HepG2 (cell line): ENCODE data around the gene CPVL. TPM values are rescaled to one million over a fixed set of nuclear protein-coding genes. Genes with fewer than 3 reads are reported as not detected.
A peak's percentile ranks its signal among the peaks of the same experiment; 100 is the strongest.

Experiments used
- ATAC-seq: fragments of 200-7000 bp; cut with Tn5 transposase; 3 replicates; pipeline ENCODE4 v1.9.1; 2020; ENCODE audit warnings: mild to moderate bottlenecking, moderate library complexity
- BruUV-seq: library from RNA; stranded (reverse); fragments of 400-500 nt; replicated peaks from 2 replicates; lab custom pipeline; 2021; lab: Mats Ljungman, UMichigan
- CTCF ChIA-PET: fragments of 300-600 bp; formaldehyde crosslinking; extraction: SDS; loops from one replicate; lab custom pipeline; 2021; ENCODE audit warnings: low total read pairs, inconsistent platforms, low intra/inter-chr PET ratio; lab: Yijun Ruan, JAX
- POLR2A ChIA-PET: fragments of 350-600 bp; sonication (Branson Sonifier 250); formaldehyde crosslinking; loops from one replicate; lab custom pipeline; 2020; ENCODE audit warnings: antibody characterized with exemption, inconsistent platforms; lab: Yijun Ruan, JAX
- DNase-seq: peaks from one replicate; pipeline ENCODE4 v3.0.0-alpha.2; 2015; ENCODE audit warnings: low spot score
- FAIRE-seq: peaks from 3 replicates; lab custom pipeline; 2011; peaks lifted over from hg19 to GRCh38; lab: Jason Lieb, UNC
- H2AFZ ChIP-seq: one replicate; pipeline ENCODE4 v1.6.1; 2011; ENCODE audit warnings: low read length, inconsistent platforms
- H3K27ac ChIP-seq: fragments of 300-600 bp; 3 replicates; pipeline ENCODE4 v1.8.0; 2011; ENCODE audit warnings: mixed run types, mild to moderate bottlenecking, mixed read lengths, low read length, inconsistent platforms; ENCODE audit not compliant: insufficient read depth; ENCODE audit errors: extremely low read length
- H3K27me3 ChIP-seq, 2 experiments: fragments of 200-600 bp in 1 of 2; 2 replicates in 1 of 2; 3 replicates in 1 of 2; pipeline versions ENCODE4 v1.6.0 to v1.8.0; 2011; ENCODE audit warnings: low read length in 2 of 2, mild to moderate bottlenecking in 2 of 2, moderate library complexity in 2 of 2, inconsistent platforms in 1 of 2; ENCODE audit not compliant: insufficient read depth in 2 of 2, control insufficient read depth in 1 of 2
- H3K36me3 ChIP-seq, 2 experiments: fragments of 200-600 bp in 1 of 2; replicated peaks in 1 of 2; 2 replicates in 1 of 2; 3 replicates in 1 of 2; pipeline versions ENCODE4 v1.5.1 to v1.8.0; 2011; ENCODE audit warnings: low read length in 2 of 2, inconsistent platforms in 1 of 2; ENCODE audit not compliant: insufficient read depth in 2 of 2, control insufficient read depth in 1 of 2
- H3K4me1 ChIP-seq: 2 replicates; pipeline ENCODE4 v1.5.1; 2012; ENCODE audit warnings: low read length, inconsistent platforms; ENCODE audit not compliant: insufficient read depth
- H3K4me2 ChIP-seq: 2 replicates; pipeline ENCODE4 v1.6.0; 2011; ENCODE audit warnings: low read depth, low read length, inconsistent platforms
- H3K4me3 ChIP-seq, 3 experiments: fragments of 200-600 bp in 1 of 3; sonication (generic), shearing (Covaris generic) in 1 of 3; replicated peaks in 1 of 3; 2 replicates each; pipeline ENCODE4 v1.5.1; 2011 to 2016; ENCODE audit warnings: low read length in 3 of 3, inconsistent platforms in 2 of 3, low read depth in 2 of 3, mild to moderate bottlenecking in 2 of 3, control low read depth in 1 of 3, mixed read lengths in 1 of 3; ENCODE audit not compliant: insufficient read depth in 1 of 3
- H3K79me2 ChIP-seq: one replicate; pipeline ENCODE4 v1.6.1; 2011; ENCODE audit warnings: low read length, inconsistent platforms; ENCODE audit not compliant: insufficient read depth
- H3K9ac ChIP-seq: 2 replicates; pipeline ENCODE4 v1.6.0; 2011; ENCODE audit warnings: mild to moderate bottlenecking, low read depth, low read length, inconsistent platforms; ENCODE audit not compliant: insufficient read depth
- H3K9me3 ChIP-seq: 2 replicates; pipeline ENCODE4 v1.5.1; 2012; ENCODE audit warnings: mild to moderate bottlenecking, low read length
- H4K20me1 ChIP-seq: 2 replicates; pipeline ENCODE4 v1.6.0; 2011; ENCODE audit warnings: inconsistent platforms, mild to moderate bottlenecking, low read length, moderate library complexity; ENCODE audit not compliant: insufficient read depth
- FOSL2 ChIP-seq: sonication (generic); formaldehyde crosslinking; IDR thresholded peaks from 2 replicates; pipeline ENCODE4 v1.4.0; 2020; ENCODE audit warnings: missing genetic modification reagents
- MYC ChIP-seq: sonication (generic); formaldehyde crosslinking; IDR thresholded peaks from 2 replicates; pipeline ENCODE4 v1.9.0; 2021; ENCODE audit warnings: missing genetic modification reagents, borderline replicate concordance
- SKI ChIP-seq: fragments of 450-650 bp; IDR thresholded peaks from one replicate; pipeline ENCODE4 v1.6.1; 2018; ENCODE audit warnings: mild to moderate bottlenecking; ENCODE audit not compliant: partially characterized antibody
- ZFY ChIP-seq: sonication (generic); formaldehyde crosslinking; IDR thresholded peaks from 2 replicates; pipeline ENCODE4 v1.4.0; 2020; ENCODE audit warnings: missing genetic modification reagents
- ZNF24 ChIP-seq: fragments of 450-650 bp; IDR thresholded peaks from 2 replicates; pipeline ENCODE4 v1.6.1; 2017; ENCODE audit warnings: antibody characterized with exemption, mild to moderate bottlenecking
- ZNF660 ChIP-seq: sonication (generic); formaldehyde crosslinking; IDR thresholded peaks from 2 replicates; pipeline ENCODE4 v1.5.1; 2020; ENCODE audit warnings: mild to moderate bottlenecking, low read depth, missing genetic modification reagents, borderline replicate concordance
- WGBS: methylation state at CpG from one replicate; pipeline ENCODE4 v1.1.6; 2017; ENCODE audit warnings: low lambda C conversion rate; 5-methylcytosine and 5-hydroxymethylcytosine counted together
- in situ Hi-C: cut with HindIII; loops from 2 replicates; pipeline ENCODE4 v1.10.0; 2017; ENCODE audit warnings: low pct_unique_long_range_greater_than_20kb; ENCODE audit not compliant: extremely low pct_ligation_motif_present
- intact Hi-C: fragments of 100-400 bp; cut with micrococcal nuclease; formaldehyde crosslinking; loops from one replicate; pipeline ENCODE4 v1.10.0; 2022; ENCODE audit not compliant: unreplicated experiment
- polyA plus RNA-seq, 8 experiments: library from polyadenylated mRNA; depleted of rRNA in 3 of 8; stranded (reverse) in 7 of 8; unstranded in 1 of 8; fragments of >200 nt; fragmentation: Illumina TruSeq in 4 of 8; extraction: Trizol in 4 of 8; gene quantifications; 2 replicates each; pipeline versions ENCODE4 v1.2.1 to v1.2.3, GENCODE V29; 2011 to 2016; ENCODE audit warnings: low read depth in 4 of 8, missing spikeins in 1 of 8, mixed read lengths in 1 of 8; ENCODE audit not compliant: insufficient read depth in 1 of 8
- total RNA-seq, 5 experiments: library from RNA; depleted of rRNA; stranded (reverse); fragments of >200 nt; fragmentation: Illumina TruSeq; extraction: Trizol; gene quantifications; 2 replicates each; pipeline ENCODE4 v1.2.3, GENCODE V29; 2016; ENCODE audit warnings: low read depth in 1 of 5
- TF ChIP-seq, protein P1 (sequence below): IDR thresholded peaks from 2 replicates; pipeline ENCODE4 v1.4.0; 2020; ENCODE audit warnings: mild to moderate bottlenecking, missing genetic modification reagents
- TF ChIP-seq, protein P2 (sequence below): IDR thresholded peaks from 2 replicates; pipeline ENCODE4 v1.6.1; 2016; ENCODE audit warnings: low read depth
- TF ChIP-seq, protein P3 (sequence below): sonication (generic); formaldehyde crosslinking; IDR thresholded peaks from 2 replicates; pipeline ENCODE4 v1.8.1; 2022; ENCODE audit warnings: low read depth, mild to moderate bottlenecking, missing genetic modification reagents
- TF ChIP-seq, protein P4 (sequence below): sonication (generic); formaldehyde crosslinking; IDR thresholded peaks from 2 replicates; pipeline ENCODE4 v1.4.0; 2020; ENCODE audit warnings: missing genetic modification reagents
- TF ChIP-seq, protein P5 (sequence below): sonication (generic); formaldehyde crosslinking; IDR thresholded peaks from 2 replicates; pipeline ENCODE4 v1.4.0; 2020; ENCODE audit warnings: mild to moderate bottlenecking, missing genetic modification reagents

CPVL gene
- total and polyA plus RNA-seq, 2 of the 13 experiments (the other 11 are each of a cell fraction or from before 2014, with no cell fraction given): 59.2 to 294 TPM

DNA sequence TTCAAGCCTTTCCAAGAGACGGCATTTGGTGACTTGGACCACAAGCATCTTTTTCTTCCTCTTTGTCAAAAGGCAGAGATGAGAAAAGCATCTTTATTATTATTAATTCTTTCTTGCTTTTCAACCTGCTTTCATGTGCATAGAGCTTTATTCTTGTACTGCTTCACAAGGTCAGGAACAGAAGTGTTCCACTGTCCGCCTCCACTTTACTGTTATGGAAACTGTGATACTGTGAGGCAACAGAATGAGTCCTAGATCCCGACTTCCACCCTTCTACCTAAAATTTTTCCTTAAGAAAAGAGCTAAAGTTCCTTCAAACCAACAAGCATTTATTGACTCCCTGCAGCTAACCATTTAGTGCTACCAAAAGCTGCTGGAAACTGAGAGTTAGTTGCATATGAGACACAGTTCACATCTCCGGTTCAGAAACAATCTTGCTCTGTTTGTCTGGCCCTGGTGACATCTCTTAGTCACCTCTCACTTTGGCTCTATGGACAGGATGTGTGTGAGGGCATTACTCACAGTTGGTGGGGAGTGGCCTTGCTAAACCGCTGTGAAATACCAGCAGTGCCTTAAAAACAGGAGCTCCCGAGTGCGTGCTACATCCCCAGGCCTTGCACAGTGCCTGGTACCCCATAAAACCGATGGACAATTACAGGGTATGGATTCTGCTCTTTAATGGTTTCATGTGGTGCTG is 111.1 kb downstream of the CPVL start (continued):
- TF ChIP-seq, protein P1, sequence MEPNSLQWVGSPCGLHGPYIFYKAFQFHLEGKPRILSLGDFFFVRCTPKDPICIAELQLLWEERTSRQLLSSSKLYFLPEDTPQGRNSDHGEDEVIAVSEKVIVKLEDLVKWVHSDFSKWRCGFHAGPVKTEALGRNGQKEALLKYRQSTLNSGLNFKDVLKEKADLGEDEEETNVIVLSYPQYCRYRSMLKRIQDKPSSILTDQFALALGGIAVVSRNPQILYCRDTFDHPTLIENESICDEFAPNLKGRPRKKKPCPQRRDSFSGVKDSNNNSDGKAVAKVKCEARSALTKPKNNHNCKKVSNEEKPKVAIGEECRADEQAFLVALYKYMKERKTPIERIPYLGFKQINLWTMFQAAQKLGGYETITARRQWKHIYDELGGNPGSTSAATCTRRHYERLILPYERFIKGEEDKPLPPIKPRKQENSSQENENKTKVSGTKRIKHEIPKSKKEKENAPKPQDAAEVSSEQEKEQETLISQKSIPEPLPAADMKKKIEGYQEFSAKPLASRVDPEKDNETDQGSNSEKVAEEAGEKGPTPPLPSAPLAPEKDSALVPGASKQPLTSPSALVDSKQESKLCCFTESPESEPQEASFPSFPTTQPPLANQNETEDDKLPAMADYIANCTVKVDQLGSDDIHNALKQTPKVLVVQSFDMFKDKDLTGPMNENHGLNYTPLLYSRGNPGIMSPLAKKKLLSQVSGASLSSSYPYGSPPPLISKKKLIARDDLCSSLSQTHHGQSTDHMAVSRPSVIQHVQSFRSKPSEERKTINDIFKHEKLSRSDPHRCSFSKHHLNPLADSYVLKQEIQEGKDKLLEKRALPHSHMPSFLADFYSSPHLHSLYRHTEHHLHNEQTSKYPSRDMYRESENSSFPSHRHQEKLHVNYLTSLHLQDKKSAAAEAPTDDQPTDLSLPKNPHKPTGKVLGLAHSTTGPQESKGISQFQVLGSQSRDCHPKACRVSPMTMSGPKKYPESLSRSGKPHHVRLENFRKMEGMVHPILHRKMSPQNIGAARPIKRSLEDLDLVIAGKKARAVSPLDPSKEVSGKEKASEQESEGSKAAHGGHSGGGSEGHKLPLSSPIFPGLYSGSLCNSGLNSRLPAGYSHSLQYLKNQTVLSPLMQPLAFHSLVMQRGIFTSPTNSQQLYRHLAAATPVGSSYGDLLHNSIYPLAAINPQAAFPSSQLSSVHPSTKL (CRISPR knock-in tag): 0 out of 2 replicates have a peak, but pooled peaks have one; percentile 29
- TF ChIP-seq FOSL2: peak; percentile 67
- TF ChIP-seq, protein P2, sequence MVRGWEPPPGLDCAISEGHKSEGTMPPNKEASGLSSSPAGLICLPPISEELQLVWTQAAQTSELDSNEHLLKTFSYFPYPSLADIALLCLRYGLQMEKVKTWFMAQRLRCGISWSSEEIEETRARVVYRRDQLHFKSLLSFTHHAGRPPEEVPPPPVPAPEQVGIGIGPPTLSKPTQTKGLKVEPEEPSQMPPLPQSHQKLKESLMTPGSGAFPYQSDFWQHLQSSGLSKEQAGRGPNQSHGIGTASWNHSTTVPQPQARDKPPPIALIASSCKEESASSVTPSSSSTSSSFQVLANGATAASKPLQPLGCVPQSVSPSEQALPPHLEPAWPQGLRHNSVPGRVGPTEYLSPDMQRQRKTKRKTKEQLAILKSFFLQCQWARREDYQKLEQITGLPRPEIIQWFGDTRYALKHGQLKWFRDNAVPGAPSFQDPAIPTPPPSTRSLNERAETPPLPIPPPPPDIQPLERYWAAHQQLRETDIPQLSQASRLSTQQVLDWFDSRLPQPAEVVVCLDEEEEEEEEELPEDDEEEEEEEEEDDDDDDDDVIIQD (CRISPR knock-in tag): peak; percentile 48; the same call in 1 of the 2 replicates

DNA sequence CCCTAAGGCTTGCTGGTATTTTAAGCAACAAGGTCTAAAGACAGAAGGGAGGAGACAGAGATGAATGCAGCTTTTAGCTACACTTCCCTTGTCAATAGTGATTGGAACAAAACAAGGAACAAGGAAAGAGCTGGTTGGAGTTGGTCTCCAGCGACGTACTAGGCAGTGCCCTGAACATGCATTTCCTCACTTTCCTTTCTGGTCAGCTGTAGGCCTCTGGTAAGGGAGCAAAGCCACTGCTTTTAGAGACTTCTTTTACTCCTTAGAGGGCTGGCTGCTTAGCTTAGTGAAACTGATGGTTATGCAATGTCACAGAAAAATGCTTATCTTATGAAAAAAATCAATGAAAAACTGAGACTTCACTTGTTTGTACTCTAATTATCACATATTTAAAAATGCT is 112.8 kb downstream of the CPVL start:
- no peak for DNase-seq
- H4K20me1 ChIP-seq: no peaks in the 10 kb centered on the region
- ChIA-PET CTCF (no interaction called here), POLR2A (no interaction called here)
- WGBS: 93% methylated on average over 2 of the region's 2 CpGs
- no peak overlapping the region for H3K4me2 ChIP-seq
- no peak overlapping the region for H3K9ac ChIP-seq
- H3K36me3 ChIP-seq: peaks cover 4 to 5% of the 10 kb centered on the region in 2 experiments; a peak in 1 of 5 replicates
- intact Hi-C loops (no loop called here), in situ Hi-C loops (no loop called here)
- no peak overlapping the region for H3K4me3 ChIP-seq
- no peak for FAIRE-seq
- no peaks in the 10 kb centered on the region for H3K79me2 ChIP-seq
- TF ChIP-seq, protein P3, sequence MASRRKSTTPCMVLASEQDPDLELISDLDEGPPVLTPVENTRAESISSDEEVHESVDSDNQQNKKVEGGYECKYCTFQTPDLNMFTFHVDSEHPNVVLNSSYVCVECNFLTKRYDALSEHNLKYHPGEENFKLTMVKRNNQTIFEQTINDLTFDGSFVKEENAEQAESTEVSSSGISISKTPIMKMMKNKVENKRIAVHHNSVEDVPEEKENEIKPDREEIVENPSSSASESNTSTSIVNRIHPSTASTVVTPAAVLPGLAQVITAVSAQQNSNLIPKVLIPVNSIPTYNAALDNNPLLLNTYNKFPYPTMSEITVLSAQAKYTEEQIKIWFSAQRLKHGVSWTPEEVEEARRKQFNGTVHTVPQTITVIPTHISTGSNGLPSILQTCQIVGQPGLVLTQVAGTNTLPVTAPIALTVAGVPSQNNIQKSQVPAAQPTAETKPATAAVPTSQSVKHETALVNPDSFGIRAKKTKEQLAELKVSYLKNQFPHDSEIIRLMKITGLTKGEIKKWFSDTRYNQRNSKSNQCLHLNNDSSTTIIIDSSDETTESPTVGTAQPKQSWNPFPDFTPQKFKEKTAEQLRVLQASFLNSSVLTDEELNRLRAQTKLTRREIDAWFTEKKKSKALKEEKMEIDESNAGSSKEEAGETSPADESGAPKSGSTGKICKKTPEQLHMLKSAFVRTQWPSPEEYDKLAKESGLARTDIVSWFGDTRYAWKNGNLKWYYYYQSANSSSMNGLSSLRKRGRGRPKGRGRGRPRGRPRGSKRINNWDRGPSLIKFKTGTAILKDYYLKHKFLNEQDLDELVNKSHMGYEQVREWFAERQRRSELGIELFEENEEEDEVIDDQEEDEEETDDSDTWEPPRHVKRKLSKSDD (CRISPR knock-in tag): no peak
- no peak for TF ChIP-seq ZNF24
- TF ChIP-seq, protein P4, sequence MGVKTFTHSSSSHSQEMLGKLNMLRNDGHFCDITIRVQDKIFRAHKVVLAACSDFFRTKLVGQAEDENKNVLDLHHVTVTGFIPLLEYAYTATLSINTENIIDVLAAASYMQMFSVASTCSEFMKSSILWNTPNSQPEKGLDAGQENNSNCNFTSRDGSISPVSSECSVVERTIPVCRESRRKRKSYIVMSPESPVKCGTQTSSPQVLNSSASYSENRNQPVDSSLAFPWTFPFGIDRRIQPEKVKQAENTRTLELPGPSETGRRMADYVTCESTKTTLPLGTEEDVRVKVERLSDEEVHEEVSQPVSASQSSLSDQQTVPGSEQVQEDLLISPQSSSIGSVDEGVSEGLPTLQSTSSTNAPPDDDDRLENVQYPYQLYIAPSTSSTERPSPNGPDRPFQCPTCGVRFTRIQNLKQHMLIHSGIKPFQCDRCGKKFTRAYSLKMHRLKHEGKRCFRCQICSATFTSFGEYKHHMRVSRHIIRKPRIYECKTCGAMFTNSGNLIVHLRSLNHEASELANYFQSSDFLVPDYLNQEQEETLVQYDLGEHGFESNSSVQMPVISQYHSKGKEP: no peak
- TF ChIP-seq, protein P5, sequence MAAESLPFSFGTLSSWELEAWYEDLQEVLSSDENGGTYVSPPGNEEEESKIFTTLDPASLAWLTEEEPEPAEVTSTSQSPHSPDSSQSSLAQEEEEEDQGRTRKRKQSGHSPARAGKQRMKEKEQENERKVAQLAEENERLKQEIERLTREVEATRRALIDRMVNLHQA (CRISPR knock-in tag): no peak
- TF ChIP-seq MYC (CRISPR knock-in tag): no peak
- TF ChIP-seq ZNF660: no peak
- TF ChIP-seq SKI: no peak
- TF ChIP-seq ZFY (CRISPR knock-in tag): no peak
- no peak overlapping the region for H3K27ac ChIP-seq
- no peaks in the 10 kb centered on the region for H3K9me3 ChIP-seq
- no peaks in the 10 kb centered on the region for H3K27me3 ChIP-seq
- ATAC-seq: no peak
- no TSS peak for BruUV-seq
- H3K4me1 ChIP-seq: peaks cover 12% of the 10 kb centered on the region
- H2AFZ ChIP-seq: no peak overlapping the region
